Right renal cortex interstitium (tissue), 3 donors: Measurements from ENCODE around the gene FES. TPM values are rescaled to one million over a fixed set of nuclear protein-coding genes. Genes with fewer than 3 reads are reported as not detected.
"Not testable (repeated sequence)": the region's sequence is repeated elsewhere in the genome, so short reads cannot be mapped to it uniquely, and the experiment has no call there.

Experiments
- DNase-seq, 3 donors: peaks; one replicate each; pipeline ENCODE4 v3.0.0-alpha.2; 2013; ENCODE audit warnings: low read depth in 3 of 3, low spot score in 2 of 3
- polyA plus RNA-seq, 3 donors: library from polyadenylated mRNA; unstranded; fragments of 120-200 nt; gene quantifications; one replicate each; pipeline ENCODE4 v1.2.1, GENCODE V29; 2013; ENCODE audit not compliant: insufficient read length in 3 of 3

The FES gene
- polyA plus RNA-seq, 3 donors, result 9.7 to 14.1 (median 12.0) TPM

DNA sequence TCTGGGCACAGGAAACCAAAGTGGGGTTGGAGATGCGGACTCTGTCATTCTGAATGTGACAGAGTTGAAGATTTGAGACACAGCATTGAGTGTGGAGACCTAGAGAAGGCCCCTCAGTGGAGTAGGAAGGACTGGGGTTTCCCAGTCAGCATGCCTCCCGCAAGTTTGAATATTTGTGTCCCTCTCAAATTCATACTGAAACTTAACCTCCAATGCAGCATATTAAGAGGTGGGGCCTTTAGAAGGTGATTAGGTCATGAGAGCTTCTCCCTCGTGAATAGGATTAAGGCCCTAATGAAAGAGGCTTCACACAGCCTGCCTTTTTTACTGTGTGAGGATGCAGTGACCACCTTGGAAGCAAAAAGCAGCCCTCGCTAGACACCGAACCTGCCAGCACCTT is 40.1 kb downstream of the FES start:
- no peak for DNase-seq

DNA sequence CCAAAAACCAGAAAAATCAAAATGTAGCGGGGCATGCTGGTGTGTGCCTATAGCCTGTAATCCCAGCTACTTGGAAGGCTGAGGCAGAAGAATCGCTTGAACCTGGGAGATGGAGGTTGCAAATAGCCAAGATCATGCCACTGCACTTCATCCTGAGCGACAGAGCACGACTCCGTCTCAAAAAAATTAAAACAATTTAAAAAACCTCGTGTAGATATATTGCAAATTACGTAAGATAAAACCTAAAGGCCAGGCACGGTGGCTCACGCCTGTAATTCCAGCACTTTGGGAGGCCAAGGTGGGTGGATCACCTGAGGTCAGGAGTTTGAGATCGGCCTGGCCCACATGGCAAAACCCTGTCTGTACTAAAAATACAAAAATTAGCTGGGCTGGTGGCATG is 42.5 kb downstream of the FES start:
- not testable (repeated sequence) for DNase-seq

DNA sequence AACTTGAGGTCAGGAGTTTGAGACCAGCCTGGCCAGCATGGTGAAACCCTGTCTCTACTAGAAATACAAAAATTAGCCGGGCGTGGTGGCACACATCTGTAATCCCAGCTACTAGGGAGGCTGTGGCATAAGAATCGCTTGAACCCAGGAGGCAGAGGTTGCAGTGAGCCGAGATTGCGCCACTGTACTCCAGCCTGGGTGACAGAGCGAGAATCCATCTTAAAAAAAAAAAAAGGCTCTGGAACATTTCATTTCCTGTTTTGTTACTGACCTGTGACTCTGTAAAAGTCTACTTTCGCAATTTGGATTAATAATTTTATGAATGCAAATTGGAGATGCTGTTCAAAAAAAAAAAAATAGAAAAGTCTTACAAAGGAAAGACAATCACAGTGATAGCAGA is 43.8 kb downstream of the FES start:
- DNase-seq, result not testable (repeated sequence)

DNA sequence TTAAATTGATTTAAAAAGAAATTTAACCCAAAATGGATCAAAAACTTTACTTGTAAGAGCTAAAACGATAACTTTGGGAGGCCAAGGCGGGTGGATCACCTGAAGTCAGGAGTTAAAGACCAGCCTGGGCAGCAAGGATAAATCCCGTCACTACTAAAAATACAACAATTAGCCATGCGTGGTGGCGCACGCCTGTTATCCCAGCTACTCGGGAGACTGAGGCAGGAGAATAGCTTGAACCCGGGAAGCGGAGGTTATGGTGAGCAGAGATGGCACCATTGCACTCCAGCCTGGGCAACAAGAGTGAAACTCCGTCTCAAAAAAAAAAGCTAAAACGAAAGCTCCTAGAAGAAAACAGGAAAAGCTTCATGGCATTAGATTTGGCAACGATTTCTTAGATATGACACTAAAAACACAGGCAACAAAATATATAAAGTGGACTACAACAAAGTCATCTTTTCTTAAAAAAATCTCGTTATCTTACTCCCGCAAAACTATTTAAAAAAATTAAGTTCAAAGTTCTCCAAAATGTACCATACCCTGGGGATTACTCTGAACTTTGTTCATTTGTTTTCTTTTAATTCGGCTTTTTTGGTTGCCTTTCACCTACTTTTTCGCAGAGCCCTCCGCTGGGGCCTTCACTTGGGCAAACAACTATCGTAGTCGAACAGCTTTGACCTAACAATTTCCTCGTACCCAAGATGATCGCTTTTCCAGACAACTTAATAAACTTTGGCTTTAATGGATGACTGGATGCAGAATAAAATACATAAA is 45.1 kb downstream of the FES start:
- no peak for DNase-seq

DNA sequence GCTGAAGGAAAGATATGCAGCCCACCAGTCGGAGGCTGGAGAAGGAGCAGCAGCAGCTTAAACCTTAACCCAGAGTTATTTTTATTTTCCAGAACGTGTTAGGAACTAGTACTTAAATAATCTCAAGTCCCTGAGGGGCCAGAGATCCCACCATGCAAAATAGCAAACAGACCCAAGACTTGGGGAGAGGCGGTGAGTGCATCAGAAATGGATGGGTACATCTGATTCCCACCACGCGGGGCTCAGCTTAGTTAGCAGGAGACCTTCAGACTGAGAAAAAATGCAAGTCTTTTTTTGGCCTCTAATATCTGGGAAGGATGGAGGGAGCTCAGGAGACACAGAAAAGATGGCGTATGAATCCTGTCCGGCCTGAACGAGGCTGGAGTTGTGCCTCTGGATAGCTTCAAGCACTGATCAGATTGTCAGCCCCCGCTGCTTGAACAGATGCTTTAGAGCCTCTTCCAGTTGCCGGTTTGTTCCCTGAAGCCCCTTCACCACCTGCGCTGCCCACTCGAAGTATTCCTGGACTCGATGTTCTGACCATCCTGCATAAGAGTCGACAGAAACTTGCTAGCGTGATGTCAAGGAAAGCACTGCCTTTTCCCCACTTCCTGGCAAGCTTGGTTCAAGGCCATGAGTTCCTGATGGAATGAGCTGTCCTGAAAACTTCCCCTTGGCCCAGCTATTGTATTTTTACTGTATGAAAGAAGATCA is 46.7 kb downstream of the FES start:
- DNase-seq, result no peak

DNA sequence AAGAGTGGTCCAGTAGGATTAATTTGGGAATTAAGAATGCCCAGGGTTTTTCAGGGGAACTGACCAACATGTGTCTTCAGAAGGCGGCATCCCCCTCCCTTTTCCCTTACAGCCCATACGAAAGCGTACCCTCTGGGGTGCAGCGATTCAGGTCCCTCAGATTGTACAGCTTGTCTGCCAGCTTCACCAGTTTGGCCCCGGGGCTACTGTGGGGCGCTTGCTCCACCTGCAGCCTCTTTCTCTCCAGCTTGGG is 47.2 kb downstream of the FES start:
- no peak for DNase-seq

DNA sequence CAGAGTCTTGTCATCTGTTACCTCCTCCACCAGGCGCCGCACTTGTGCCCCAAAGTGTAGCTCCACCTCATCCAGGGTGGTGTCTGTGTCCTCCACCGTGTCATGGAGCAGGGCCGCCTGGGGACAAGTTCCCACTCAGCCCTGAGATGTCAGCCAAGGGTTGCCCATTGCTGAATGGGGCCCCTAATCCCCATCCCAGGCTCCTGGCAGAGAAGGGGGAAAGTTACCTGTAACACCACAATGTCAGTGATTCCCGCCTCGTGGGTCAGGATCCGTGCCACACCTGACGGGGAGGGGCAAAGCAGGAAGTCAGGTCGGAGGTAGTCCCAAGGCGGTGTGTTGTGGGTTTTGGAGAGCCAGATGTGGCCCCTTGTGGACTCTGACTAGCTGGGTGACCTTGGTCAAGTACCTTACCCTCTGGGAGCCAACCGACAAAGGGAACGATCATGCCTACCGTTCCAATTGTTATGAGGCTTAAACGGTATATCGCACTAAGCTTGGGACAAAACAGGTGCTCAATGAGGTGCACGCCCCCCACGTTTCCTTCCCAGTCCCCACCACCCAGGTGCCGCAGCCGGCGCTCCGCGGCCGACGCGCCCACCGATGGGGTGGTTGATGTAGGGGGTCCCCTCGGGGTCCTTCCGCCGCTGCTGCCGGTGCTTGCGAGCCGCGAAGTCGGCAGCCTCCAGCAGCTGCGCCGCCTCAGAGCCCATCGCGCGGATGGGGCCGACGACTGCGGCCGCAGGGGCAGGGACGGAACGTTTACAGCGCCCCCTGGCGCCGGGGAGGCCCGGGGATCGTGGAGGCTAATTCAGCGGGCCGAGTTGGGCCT is 47.7 kb downstream of the FES start, which contains the start of gene HDDC3:
Gene HDDC3, minus strand, starts transcription at position 722 of the 832 bp plus-strand sequence. Its CDS starts 9 bp downstream, at position 713.
- DNase-seq, result peak; percentile 29 to 78 (median 60)

DNA sequence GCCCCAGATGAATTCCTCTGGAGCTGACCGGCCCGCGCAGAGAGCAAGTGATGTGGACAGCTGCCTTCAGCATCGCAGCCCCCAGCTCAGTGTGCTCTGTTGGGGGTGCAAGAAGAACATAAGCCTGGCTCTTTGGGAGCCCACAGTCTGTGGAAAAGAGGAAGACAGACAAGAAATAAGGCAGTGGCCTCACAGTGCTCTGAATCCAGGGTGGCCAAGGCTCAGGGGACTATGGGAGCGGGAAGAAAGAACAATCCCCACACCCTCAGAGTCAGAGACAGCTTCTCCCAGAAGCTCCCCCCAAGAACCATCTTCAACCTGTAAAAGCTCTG is 48.3 kb downstream of the FES start:
- no peak for DNase-seq

DNA sequence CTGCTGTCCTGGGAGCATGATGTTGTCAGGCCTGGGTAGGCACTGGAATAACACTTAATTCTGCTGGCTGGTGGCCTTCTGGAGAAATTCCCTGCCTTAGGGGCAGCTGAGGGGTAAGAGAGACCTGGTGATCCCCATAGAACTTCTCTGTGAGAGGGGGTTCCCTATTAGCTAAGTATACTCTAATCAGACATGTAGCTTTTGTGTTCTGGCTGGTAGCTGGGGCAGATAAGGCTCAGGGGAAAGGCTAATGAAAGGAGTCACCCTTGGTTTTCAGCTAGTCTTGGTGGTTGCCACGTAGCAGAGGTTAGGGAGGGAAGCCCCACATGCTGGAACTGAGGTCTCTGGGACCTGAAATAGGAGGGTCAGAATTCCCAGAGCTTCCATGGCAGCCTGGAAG is 49.0 kb downstream of the FES start:
- DNase-seq, result no peak

DNA sequence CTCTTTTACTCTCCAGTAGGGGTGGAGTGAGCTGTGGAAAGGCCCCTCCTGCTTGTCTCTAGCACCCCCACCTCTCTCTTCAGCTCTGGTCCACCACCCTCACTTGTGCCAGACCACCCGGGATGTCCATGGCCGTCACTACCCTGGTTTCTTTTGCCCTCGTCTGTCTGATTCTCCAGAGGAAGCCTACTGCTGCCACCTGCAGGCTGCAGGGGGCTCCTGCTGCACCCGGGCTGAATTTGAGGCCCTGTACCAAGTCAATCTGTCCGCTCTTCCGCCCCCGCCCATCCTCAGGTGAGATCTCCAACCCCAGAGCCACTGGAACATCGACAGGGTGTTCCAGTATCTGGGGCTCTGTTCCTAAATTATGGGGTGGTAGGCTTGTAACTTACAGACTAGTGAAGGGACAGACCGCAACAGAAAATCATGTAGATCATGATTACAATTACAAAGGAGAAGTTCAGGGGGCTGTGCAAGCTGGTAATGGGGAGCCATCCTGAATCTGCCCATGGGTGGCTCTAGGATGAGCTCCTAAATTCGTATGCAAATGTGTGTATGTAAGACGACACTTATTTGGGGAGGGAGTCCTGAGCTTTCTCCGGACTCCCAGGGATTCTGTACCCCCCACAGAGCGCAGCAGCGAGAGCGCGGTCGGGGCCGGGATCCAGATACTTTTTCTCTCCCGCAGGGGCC is 50.1 kb downstream of the FES start:
- DNase-seq, result peak in 2 of 3 donors; percentile 68 to 69

DNA sequence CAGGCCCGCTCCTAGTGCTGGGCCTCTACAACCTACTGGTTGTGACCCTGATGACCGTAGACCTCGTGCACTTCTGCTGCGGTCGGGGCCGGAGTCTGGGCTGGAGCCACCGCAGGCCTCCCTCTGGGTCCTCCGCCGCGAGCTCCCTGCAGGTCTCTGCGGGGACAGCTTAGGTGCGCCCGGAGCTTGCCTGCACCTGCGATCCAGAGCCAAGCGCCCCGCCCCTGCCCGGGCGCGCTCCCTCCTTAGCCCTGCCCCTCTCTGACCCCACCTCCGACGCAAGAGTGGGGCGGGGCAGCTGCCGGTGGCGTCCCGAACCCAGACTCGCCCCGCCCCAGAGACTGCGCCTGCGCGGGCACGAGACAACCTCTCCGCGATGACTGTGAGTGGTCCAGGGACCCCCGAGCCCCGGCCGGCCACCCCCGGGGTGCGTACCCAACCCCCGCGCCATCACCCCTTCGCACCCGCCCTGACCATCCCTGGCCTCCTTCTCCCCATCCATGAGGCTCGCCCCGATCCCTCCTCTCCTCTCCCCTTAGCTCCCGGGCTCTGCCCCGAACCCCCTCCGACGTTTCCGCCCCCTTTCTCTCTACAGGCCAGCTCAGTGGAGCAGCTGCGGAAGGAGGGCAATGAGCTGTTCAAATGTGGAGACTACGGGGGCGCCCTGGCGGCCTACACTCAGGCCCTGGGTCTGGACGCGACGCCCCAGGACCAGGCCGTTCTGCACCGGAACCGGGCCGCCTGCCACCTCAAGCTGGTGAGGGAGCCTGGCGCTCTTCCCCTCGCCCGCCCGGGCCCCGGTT is 50.8 kb downstream of the FES start, which contains the start of gene UNC45A:
Gene UNC45A, plus strand, starts transcription at position 337 of the 803 bp plus-strand sequence. Its CDS starts 40 bp downstream, at position 377.
- peak in 2 of 3 donors; percentile 60 to 87 for DNase-seq

DNA sequence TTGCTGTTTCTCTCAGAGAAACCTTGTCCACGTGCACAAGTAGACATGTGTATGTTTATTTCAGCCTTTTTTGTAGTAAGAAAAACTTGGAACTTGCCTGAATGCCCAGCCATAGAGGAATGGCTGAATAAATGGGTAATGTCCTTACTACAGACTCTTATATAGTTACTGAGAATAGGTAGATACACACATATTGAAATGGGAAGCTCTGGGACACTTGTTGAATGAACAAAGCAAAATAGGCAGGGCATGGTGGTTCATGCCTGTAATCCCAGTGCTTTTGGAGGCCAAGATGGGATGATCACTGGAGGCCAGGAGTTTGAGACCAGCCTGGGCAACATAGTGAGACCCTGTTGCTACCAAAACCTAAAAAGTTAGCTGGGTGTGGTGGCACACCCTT is 52.5 kb downstream of the FES start:
- DNase-seq, result no peak

DNA sequence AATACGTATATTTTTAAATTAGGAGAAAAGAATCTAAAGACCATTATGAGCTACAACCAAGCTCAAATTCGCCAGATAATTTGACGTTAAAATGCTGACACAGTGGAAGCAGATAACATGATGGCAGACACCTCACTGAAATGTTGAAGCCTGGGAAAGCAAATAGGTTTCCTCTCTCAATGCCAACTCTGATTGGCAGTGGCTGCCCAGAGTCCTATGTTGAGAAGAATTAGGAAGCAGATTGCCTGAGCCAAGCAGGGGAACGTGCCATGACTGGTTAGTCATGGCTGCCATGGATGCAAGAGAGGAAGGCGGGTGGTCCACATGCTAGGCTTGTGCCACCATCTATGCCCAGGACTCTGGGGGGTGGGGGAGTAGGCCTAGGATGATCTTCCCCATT is 54.0 kb downstream of the FES start:
- no peak for DNase-seq

DNA sequence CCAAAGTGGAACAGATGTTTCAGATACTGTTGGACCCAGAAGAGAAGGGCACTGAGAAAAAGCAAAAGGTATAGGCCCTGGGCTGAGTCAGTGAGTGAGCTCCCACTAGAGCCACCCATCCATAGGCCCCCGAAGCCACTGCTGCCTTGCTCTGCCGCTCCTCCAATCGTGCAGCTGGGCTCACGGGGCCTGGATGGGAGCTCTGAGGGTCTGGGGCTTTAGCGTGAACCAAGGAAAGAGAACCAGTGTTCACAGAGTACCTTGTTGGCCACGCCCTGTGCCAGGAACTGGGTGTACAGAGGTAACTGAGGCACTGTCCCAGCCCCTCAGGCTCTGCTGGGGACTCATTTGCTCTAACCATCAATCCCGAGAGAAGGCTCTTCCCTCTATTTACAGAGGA is 55.5 kb downstream of the FES start:
- no peak for DNase-seq

DNA sequence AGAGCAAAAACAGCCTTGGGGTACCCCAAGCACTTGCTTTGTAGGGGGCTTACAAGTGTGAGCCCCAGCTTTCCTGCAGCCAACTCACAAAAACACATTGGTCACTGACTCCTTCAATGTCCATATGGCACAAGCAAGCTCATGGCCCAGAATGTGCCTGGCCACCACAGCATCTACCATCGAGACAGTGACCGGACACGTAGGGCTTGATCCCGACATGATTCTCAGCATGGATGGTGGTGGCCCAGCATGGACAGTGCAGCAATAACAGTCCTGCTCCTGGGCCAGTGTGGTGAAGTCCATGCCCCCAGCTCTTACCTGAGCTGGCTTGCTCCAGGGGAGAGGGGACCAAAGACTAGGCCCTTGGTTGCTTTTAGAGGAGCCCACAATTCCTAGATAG is 56.7 kb downstream of the FES start:
- DNase-seq, result no peak

DNA sequence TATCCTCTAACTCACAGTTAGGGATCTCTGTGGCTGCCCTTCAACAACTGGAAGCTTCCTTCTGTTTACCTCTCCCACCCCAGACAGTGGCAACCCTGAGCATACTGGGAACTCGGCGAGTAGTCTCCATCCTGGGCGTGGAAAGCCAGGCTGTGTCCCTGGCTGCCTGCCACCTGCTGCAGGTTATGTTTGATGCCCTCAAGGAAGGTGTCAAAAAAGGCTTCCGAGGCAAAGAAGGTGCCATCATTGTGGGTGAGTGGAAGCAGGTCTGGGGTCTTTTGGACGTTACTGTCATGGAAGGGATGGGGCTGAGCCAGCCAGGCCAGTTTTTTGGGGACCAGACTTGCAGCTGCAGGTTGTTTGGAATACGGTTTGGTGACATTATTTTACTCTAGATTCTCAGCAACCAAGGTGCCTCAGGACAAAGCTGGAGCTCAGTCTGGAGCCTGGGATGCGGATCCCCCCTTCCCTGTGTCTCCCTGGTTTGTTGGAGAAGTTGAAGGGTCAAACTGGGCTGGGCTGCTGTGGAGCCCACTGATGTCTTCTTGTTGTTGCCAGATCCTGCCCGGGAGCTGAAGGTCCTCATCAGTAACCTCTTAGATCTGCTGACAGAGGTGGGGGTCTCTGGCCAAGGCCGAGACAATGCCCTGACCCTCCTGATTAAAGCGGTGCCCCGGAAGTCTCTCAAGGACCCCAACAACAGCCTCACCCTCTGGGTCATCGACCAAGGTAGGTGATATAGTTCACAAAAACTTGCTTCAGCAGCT is 58.2 kb downstream of the FES start:
- no peak for DNase-seq

DNA sequence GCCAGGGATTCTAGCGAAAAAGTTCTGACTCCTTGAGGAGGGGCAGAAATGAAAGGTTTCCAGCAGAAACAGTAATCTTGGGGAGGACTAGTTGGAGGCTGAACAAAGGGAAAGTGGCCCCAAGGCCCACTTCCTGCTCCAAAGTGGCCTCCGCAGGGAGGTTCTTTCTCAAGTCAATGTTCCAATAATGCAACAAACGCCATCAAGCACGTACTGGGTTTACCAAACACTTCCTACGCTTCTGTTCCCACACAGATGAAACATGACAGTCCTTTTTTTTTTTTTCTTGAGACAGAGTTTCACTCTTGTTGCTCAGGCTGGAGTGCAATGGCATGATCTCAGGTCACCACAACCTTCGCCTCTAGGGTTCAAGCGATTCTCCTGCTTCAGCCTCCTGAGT is 60.8 kb downstream of the FES start:
- no peak for DNase-seq
